K562 (cell line): ENCODE measurements around the gene MAPKAPK2. TPM values are rescaled to one million over a fixed set of nuclear protein-coding genes. Genes with fewer than 3 reads are reported as not detected.

Experiments used
- EHMT2 ChIP-seq: fragments of 450-650 bp; IDR thresholded peaks from 2 replicates; pipeline ENCODE4 v1.6.1; 2018; ENCODE audit warnings: antibody characterized with exemption
- ELF1 ChIP-seq: fragments of 200-800 bp; sonication (Bioruptor generic); IDR thresholded peaks from 2 replicates; pipeline ENCODE4 v1.6.1; 2016; ENCODE audit warnings: missing genetic modification characterization, missing compliant biosample characterization
- ETV6 ChIP-seq, 3 experiments: fragments of 150-350 bp in 1 of 3; sonication (generic) in 1 of 3; formaldehyde crosslinking in 1 of 3; IDR thresholded peaks; 2 replicates each; pipeline versions ENCODE4 v1.6.1 to v1.8.0; 2014 to 2022; ENCODE audit warnings: borderline replicate concordance in 2 of 3, low read depth in 2 of 3, antibody characterized with exemption in 1 of 3, low read length in 1 of 3, mild to moderate bottlenecking in 1 of 3, missing genetic modification reagents in 1 of 3
- GATAD2B ChIP-seq: fragments of 450-650 bp; IDR thresholded peaks from 2 replicates; pipeline ENCODE4 v1.6.1; 2017; ENCODE audit warnings: mild to moderate bottlenecking, borderline replicate concordance
- HCFC1 ChIP-seq: IDR thresholded peaks from 2 replicates; pipeline ENCODE4 v1.6.1; 2012; ENCODE audit warnings: low read depth, low read length, improper control_type of control experiment
- NFXL1 ChIP-seq: fragments of 450-650 bp; formaldehyde crosslinking; IDR thresholded peaks from 2 replicates; pipeline ENCODE4 v1.4.0; 2021; ENCODE audit warnings: mild to moderate bottlenecking
- OTX1 ChIP-seq: fragments of 450-650 bp; formaldehyde crosslinking; IDR thresholded peaks from 2 replicates; pipeline ENCODE4 v1.4.0; 2022; ENCODE audit warnings: mild to moderate bottlenecking
- PCBP1 ChIP-seq: fragments of 200-400 bp; formaldehyde crosslinking; IDR thresholded peaks from 2 replicates; pipeline ENCODE4 v1.6.1; 2018; ENCODE audit warnings: mild to moderate bottlenecking, low read depth, low read length; ENCODE audit not compliant: poor library complexity, severe bottlenecking
- SRSF7 ChIP-seq: fragments of 200-400 bp; formaldehyde crosslinking; optimal IDR thresholded peaks from 2 replicates; pipeline ENCODE3; 2017; ENCODE audit warnings: mild to moderate bottlenecking, low read depth, low read length
- TAF15 ChIP-seq: fragments of 200-400 bp; formaldehyde crosslinking; IDR thresholded peaks from 2 replicates; pipeline ENCODE4 v1.6.1; 2017; ENCODE audit warnings: mild to moderate bottlenecking, low read depth, low read length, moderate library complexity
- TCFL5 ChIP-seq: fragments of 250-450 bp; sonication (Bioruptor Pico); conservative IDR thresholded peaks from 2 replicates; pipeline ENCODE4 v1.6.1; 2021; ENCODE audit warnings: mild to moderate bottlenecking, moderate library complexity, matching md5 sums
- ZBED1 ChIP-seq: IDR thresholded peaks from 2 replicates; pipeline ENCODE4 v1.6.1; 2014
- ZC3H11A ChIP-seq: IDR thresholded peaks from 2 replicates; pipeline ENCODE4 v1.6.1; 2012; ENCODE audit warnings: low read depth, low read length, improper control_type of control experiment
- ZNF124 ChIP-seq: sonication (generic); formaldehyde crosslinking; IDR thresholded peaks from 2 replicates; pipeline ENCODE4 v1.8.1; 2022; ENCODE audit warnings: missing genetic modification reagents
- ZNF76 ChIP-seq: fragments of 250-450 bp; sonication (Bioruptor Pico); IDR thresholded peaks from 2 replicates; pipeline ENCODE4 v1.4.0; 2020; ENCODE audit warnings: mild to moderate bottlenecking, moderate library complexity, borderline replicate concordance
- polyA plus RNA-seq, 8 experiments: library from polyadenylated mRNA; depleted of rRNA in 4 of 8; stranded (reverse) in 5 of 8; unstranded in 3 of 8; fragments of >200 nt; fragmentation: Nextera tagmentation in 2 of 8; fragmentation: Illumina TruSeq in 1 of 8; extraction: Ambion mirVana in 2 of 8; extraction: Trizol in 1 of 8; gene quantifications; 2 replicates each; pipeline versions ENCODE4 v1.2.1 to v1.2.3, GENCODE V29; 2011 to 2014; ENCODE audit warnings: inconsistent platforms in 1 of 8, missing spikeins in 1 of 8
- total RNA-seq, 7 experiments: library from RNA; depleted of rRNA in 6 of 7; stranded (reverse); fragments of >200 nt in 6 of 7; fragmentation: Illumina TruSeq in 2 of 7; extraction: Trizol in 2 of 7; gene quantifications; 2 replicates each; pipeline versions ENCODE4 v1.2.1 to v1.2.3, GENCODE V29; 2011 to 2021; ENCODE audit warnings: low replicate concordance in 1 of 7
- TF ChIP-seq, protein P1 (sequence below): fragments of 250-450 bp; sonication (Bioruptor Pico); IDR thresholded peaks from 2 replicates; pipeline ENCODE4 v1.9.0; 2021; ENCODE audit warnings: mild to moderate bottlenecking, inconsistent platforms
- TF ChIP-seq, protein P2 (sequence below), 3 experiments: IDR thresholded peaks in 2 of 3; conservative IDR thresholded peaks in 1 of 3; 2 replicates each; pipeline ENCODE4 v1.5.1; 2011 to 2012; ENCODE audit warnings: low read length in 3 of 3, mild to moderate bottlenecking in 3 of 3, control low read depth in 2 of 3, improper control_type of control experiment in 1 of 3, inconsistent platforms in 1 of 3, low read depth in 1 of 3, mixed read lengths in 1 of 3, moderate library complexity in 1 of 3; ENCODE audit not compliant: insufficient read depth in 2 of 3
- TF ChIP-seq, protein P3 (sequence below): sonication (generic); IDR thresholded peaks from 2 replicates; pipeline ENCODE4 v1.6.1; 2016
- TF ChIP-seq, protein P4 (sequence below): fragments of 250-450 bp; sonication (Bioruptor Pico); IDR thresholded peaks from 2 replicates; pipeline ENCODE4 v1.4.0; 2020; ENCODE audit warnings: borderline replicate concordance
- TF ChIP-seq, protein P5 (sequence below): fragments of 250-450 bp; sonication (Bioruptor Pico); IDR thresholded peaks from 2 replicates; pipeline ENCODE4 v1.8.0; 2021; ENCODE audit warnings: borderline replicate concordance, mild to moderate bottlenecking, moderate library complexity; ENCODE audit not compliant: poor library complexity, severe bottlenecking

MAPKAPK2 gene
- total and polyA plus RNA-seq, 9 of the 15 experiments (the other 6 are each of a cell fraction or from before 2014, with no cell fraction given) = 0.63 to 94.2 (median 52.1) TPM

DNA sequence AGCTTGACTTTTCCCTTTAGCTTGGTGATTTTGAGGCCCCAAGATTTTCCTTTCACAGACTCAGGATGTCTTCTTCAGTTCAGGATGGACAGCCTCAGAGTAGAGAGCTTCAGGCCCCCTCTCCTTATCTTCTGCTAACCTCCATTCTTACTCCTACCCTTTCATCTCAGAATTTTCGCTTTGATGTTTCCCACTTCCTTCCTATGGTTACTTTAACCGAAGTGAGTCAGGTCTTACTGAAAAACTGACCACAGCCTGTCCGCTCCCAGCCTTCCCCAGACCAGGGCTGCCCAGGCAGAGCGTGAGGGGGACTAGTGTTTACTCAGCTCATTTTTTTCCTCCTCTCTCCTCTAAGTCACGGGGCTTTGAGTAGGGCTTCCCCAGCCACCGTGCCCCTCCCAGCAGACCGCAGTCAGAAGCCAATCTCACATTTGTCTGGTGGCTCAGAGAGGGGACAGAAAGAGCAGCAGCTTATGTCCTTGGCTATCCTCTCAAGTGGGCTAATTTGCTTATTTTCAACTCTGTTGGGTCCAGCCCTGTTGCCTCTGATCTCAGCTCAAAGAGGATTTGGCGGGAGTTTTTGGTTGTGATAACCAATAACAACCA, 81.6 kb downstream of the MAPKAPK2 start (continued):
- TF ChIP-seq, protein P1, sequence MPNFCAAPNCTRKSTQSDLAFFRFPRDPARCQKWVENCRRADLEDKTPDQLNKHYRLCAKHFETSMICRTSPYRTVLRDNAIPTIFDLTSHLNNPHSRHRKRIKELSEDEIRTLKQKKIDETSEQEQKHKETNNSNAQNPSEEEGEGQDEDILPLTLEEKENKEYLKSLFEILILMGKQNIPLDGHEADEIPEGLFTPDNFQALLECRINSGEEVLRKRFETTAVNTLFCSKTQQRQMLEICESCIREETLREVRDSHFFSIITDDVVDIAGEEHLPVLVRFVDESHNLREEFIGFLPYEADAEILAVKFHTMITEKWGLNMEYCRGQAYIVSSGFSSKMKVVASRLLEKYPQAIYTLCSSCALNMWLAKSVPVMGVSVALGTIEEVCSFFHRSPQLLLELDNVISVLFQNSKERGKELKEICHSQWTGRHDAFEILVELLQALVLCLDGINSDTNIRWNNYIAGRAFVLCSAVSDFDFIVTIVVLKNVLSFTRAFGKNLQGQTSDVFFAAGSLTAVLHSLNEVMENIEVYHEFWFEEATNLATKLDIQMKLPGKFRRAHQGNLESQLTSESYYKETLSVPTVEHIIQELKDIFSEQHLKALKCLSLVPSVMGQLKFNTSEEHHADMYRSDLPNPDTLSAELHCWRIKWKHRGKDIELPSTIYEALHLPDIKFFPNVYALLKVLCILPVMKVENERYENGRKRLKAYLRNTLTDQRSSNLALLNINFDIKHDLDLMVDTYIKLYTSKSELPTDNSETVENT = no peak
- TF ChIP-seq PCBP1 (no peak), SRSF7 (no peak), EHMT2 (no peak), ELF1 (tag) (no peak), ZNF124 (CRISPR knock-in tag) (no peak), GATAD2B (no peak), NFXL1 (CRISPR knock-in tag) (no peak), ETV6 (IDR thresholded peaks at IDR 0.05; ENCODE audit: borderline replicate concordance in 1 of 2, low read depth in 2 of 2, low read length in 1 of 2) (peak in 1 of 2 experiments; percentile 87; a peak in 2 of 4 replicates), ETV6 (CRISPR knock-in tag; IDR thresholded peaks at IDR 0.05; ENCODE audit: borderline replicate concordance) (no peak), ZNF76 (CRISPR knock-in tag) (no peak), TAF15 (no peak), ZBED1 (no peak), HCFC1 (no peak), OTX1 (CRISPR knock-in tag) (0 out of 2 replicates have a peak, but pooled peaks have one; percentile 12), ZC3H11A (no peak), TCFL5 (CRISPR knock-in tag) (no peak)
- TF ChIP-seq, protein P2, sequence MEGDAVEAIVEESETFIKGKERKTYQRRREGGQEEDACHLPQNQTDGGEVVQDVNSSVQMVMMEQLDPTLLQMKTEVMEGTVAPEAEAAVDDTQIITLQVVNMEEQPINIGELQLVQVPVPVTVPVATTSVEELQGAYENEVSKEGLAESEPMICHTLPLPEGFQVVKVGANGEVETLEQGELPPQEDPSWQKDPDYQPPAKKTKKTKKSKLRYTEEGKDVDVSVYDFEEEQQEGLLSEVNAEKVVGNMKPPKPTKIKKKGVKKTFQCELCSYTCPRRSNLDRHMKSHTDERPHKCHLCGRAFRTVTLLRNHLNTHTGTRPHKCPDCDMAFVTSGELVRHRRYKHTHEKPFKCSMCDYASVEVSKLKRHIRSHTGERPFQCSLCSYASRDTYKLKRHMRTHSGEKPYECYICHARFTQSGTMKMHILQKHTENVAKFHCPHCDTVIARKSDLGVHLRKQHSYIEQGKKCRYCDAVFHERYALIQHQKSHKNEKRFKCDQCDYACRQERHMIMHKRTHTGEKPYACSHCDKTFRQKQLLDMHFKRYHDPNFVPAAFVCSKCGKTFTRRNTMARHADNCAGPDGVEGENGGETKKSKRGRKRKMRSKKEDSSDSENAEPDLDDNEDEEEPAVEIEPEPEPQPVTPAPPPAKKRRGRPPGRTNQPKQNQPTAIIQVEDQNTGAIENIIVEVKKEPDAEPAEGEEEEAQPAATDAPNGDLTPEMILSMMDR (IDR thresholded peaks at IDR 0.05 in 2 of 3, conservative IDR thresholded peaks at IDR 0.05 in 1 of 3; ENCODE audit: insufficient read depth in 2 of 3, low read depth in 1 of 3, low read length in 3 of 3) = no peak
- TF ChIP-seq, protein P3, sequence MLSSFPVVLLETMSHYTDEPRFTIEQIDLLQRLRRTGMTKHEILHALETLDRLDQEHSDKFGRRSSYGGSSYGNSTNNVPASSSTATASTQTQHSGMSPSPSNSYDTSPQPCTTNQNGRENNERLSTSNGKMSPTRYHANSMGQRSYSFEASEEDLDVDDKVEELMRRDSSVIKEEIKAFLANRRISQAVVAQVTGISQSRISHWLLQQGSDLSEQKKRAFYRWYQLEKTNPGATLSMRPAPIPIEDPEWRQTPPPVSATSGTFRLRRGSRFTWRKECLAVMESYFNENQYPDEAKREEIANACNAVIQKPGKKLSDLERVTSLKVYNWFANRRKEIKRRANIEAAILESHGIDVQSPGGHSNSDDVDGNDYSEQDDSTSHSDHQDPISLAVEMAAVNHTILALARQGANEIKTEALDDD = peak; percentile 98
- TF ChIP-seq, protein P4, sequence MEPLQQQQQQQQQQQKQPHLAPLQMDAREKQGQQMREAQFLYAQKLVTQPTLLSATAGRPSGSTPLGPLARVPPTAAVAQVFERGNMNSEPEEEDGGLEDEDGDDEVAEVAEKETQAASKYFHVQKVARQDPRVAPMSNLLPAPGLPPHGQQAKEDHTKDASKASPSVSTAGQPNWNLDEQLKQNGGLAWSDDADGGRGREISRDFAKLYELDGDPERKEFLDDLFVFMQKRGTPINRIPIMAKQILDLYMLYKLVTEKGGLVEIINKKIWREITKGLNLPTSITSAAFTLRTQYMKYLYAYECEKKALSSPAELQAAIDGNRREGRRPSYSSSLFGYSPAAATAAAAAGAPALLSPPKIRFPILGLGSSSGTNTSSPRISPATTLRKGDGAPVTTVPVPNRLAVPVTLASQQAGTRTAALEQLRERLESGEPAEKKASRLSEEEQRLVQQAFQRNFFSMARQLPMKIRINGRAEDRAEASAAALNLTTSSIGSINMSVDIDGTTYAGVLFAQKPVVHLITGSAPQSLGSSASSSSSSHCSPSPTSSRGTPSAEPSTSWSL = no peak
- TF ChIP-seq, protein P5, sequence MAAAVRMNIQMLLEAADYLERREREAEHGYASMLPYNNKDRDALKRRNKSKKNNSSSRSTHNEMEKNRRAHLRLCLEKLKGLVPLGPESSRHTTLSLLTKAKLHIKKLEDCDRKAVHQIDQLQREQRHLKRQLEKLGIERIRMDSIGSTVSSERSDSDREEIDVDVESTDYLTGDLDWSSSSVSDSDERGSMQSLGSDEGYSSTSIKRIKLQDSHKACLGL (CRISPR knock-in tag) = no peak
